Stimulated activated CD8-positive, alpha-beta memory T cell treated with anti-CD3 and anti-CD28 coated beads, Interleukin-12 subunit alpha, Interleukin-12 subunit beta, amount 100 ng/mL, for 24 hours (primary cell): ENCODE results near the gene CDH26.

ENCODE experiments used
- DNase-seq: peaks from one replicate; pipeline ENCODE4 v3.0.0-alpha.2; 2020; ENCODE audit errors: extremely low read depth

CDH26 gene

GRCh38 chr20:60043435-60043834 lies 85.2 kb downstream of the CDH26 start:
- no peak for DNase-seq

GRCh38 chr20:60046011-60046413 lies 87.8 kb downstream of the CDH26 start:
- no peak for DNase-seq

GRCh38 chr20:60046436-60046835 lies 88.2 kb downstream of the CDH26 start:
- DNase-seq: no peak

- DNase-seq: no peak
These were observed 88.6 kb downstream of the CDH26 start for GRCh38 chr20:60046860-60047259.

- DNase-seq: no peak
These were observed 90.7 kb downstream of the CDH26 start for GRCh38 chr20:60048634-60049521.

- DNase-seq: no peak
These were observed 91.4 kb downstream of the CDH26 start for GRCh38 chr20:60049601-60050000.

- DNase-seq: no peak
These were observed 92.1 kb downstream of the CDH26 start for GRCh38 chr20:60050193-60050947.

- no peak for DNase-seq
These were observed 93.7 kb downstream of the CDH26 start for GRCh38 chr20:60051911-60052310.

GRCh38 chr20:60052322-60052721 lies 94.1 kb downstream of the CDH26 start:
- no peak for DNase-seq

GRCh38 chr20:60053125-60053817 lies 95.0 kb downstream of the CDH26 start:
- DNase-seq: no peak

- no peak for DNase-seq
These were observed 95.6 kb downstream of the CDH26 start for GRCh38 chr20:60053818-60054190.

GRCh38 chr20:60054716-60055634 lies 96.8 kb downstream of the CDH26 start:
- DNase-seq: no peak

GRCh38 chr20:60055740-60056139 lies 97.5 kb downstream of the CDH26 start:
- DNase-seq: peak; percentile 19

GRCh38 chr20:60056407-60057122 lies 98.3 kb downstream of the CDH26 start:
- no peak for DNase-seq

GRCh38 chr20:60057123-60057865 lies 99.1 kb downstream of the CDH26 start:
- peak; percentile 19 for DNase-seq

- no peak for DNase-seq
These were observed 99.9 kb downstream of the CDH26 start for GRCh38 chr20:60057866-60058807.

- DNase-seq: no peak
These were observed 100.7 kb downstream of the CDH26 start for GRCh38 chr20:60058879-60059278.

- no peak for DNase-seq
These were observed 101.9 kb downstream of the CDH26 start for GRCh38 chr20:60060006-60060557.
